ENCODE results near the gene SLC6A4. TPM values are rescaled to one million over a fixed set of nuclear protein-coding genes. Genes with fewer than 3 reads are reported as not detected.

The SLC6A4 gene
- 0.03 TPM in 1 of 2 replicates, not detected in the other for total RNA-seq
- 0.03 TPM for polyA plus RNA-seq (2012)

- DNase-seq (ENCODE audit: low read depth) = no peak
Observed at GRCh38 chr17:30235386-30236296, at the start of gene SLC6A4. Gene SLC6A4, minus strand, starts transcription at chr17:30235697. Its CDS starts 13,739 bp downstream, at chr17:30221958.

GRCh38 chr17:30279156-30279555 lies 43.7 kb upstream of the SLC6A4 start:
- DNase-seq (ENCODE audit: low read depth) = no peak

- DNase-seq (ENCODE audit: low read depth) = peak; percentile 43
Observed at GRCh38 chr17:30278032-30278431, 42.5 kb upstream of the SLC6A4 start.

DNA sequence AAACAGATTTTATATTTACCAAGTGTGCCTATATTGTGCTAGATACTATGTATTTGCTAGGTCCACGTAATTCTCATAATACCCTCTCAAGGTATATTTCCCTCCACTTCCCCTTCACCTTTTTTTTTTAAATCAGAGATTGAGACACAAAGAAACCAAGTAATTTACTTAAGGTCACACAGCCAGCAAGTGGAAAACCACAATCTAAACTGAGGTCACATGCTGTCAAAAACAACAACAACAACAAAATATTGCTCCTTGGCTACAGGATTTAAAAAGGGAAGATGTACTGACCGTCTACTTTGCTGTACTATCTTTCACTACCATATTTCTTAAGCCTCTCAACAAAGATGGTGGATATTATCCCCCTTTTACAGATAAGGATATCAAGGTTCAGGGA lies 40.4 kb upstream of the SLC6A4 start:
- no peak for DNase-seq (ENCODE audit: low read depth)

GRCh38 chr17:30274887-30275286 lies 39.4 kb upstream of the SLC6A4 start:
- DNase-seq (ENCODE audit: low read depth) = no peak

DNA sequence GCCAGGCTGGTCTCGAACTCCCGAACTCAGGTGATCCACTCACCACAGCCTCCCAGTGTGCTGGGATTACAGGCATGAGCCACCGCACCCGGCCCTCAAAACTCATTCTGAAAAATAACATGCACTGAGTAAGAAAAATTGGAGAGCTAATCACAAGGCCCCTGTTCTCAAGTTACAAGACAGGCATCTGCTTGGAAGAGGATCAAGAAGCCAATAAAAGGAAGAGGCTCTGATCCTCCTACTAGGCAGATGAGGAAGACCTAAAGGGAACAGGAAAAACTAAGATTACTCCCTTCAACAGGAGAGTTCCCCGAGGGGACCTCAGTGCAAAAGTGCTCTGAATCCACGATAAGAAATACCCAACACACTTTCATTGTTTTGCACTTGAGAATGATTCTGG lies 37.9 kb upstream of the SLC6A4 start:
- peak; percentile 54 for DNase-seq (ENCODE audit: low read depth)

- DNase-seq (ENCODE audit: low read depth) = no peak
Observed at GRCh38 chr17:30271102-30271501, 35.6 kb upstream of the SLC6A4 start.

- DNase-seq (ENCODE audit: low read depth) = no peak
Observed at GRCh38 chr17:30267625-30268024, 32.1 kb upstream of the SLC6A4 start.

DNA sequence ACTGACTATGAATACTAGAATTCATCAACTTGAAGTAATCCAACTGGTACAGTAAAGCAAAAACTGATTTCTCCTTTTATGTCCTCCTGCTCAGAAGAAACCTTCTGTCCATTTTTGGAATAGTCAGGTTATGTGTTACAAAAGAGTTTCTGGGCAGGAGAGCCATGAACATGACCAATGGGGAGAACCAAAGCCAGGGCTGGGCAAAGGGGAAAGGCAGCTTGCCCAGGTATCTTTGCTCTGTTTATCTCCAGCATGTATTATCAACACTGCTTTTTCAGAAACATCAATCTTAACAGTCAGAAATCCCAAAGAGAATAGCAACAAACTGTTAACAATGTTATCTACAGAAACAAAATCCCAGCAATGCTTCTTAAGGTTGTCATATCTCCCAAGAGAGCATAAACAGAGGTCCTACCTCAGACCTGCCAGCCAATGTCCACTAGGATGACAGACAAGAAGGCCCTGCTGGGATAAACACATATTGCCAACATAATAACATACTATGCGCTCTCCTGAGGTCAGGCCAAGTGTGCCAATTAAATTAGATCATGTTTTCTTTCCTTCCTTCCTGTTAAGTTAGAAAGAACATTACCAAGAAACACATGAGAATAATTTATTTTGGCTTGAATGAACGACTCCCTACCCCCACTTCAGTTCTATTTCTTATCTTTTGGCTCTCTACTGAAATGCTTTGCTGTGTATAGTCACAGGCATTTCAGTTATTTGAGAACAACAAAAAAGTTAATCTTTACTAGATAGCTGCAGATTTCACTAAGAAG lies 28.2 kb upstream of the SLC6A4 start:
- no peak for DNase-seq (ENCODE audit: low read depth)

DNA sequence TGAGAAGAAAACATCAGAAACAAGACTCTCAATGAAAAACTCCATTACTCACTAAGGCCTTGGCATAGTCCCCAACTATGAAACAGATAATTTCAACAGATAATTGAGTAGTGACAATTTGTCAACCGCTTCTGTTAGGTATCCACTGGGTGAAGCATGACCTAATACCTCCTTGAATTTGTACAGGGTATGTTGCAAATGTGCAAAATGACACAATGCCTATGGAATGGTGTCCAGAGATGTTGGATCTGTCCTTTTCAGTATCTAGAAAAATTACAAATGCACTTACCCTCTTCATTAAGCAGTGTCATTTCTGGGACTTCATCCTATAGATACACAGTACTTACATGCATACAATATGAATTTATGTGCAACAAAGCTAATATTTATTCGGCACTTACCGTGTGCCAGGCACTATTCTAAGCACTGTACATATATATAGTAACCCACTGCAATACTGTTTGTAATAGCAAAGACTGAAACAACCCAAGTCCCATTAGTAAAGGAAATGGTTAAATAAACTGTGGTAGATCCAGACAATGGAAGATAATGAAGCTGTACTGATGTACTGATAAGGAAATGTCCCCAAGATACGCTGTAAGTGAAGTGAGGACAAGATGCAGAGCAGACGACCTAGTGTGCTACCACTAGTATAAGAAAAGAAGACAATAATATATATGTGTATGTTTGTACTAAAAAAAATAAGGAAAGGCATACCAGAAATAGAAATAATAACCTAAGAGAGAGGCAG lies 21.4 kb upstream of the SLC6A4 start:
- DNase-seq (ENCODE audit: low read depth) = no peak

DNA sequence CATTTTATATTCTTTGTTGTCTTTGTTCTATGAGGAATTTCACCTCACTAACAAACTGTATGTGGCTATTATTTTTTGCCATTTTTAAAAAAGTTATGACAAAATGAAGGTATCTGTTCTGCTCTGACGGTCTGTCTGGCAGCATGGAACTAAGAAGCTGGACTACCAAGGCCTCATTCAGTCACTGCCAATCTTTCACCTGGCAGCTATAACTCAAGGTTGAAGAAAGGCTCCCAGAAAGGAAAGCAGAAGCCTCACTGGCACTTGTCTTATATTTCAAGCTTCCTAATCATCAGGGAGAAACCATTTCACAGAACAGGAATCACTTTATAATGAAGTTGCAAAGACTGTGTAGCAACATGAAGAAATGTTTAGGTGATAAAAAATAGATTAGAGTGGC lies 18.7 kb upstream of the SLC6A4 start:
- DNase-seq (ENCODE audit: low read depth) = no peak

DNA sequence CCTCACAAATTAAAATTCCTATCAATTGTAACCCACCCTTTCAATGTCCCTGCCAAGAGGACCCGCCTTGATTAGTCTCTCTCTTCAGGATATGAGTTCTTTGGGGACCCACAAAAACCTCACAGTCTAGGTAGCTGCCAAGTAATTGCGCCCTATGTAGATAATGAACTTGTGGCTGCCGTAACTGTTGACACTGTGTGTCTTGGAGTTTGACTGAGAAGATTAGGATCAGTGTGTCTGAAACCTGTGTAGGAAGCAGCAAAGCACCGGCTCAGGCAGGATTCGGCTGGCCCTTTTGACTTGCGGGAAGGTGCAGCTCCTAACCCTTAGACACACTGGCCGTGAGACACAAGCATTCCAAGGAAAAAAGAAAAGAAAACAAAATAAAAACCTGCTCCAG lies 17.8 kb upstream of the SLC6A4 start:
- no peak for DNase-seq (ENCODE audit: low read depth)

DNA sequence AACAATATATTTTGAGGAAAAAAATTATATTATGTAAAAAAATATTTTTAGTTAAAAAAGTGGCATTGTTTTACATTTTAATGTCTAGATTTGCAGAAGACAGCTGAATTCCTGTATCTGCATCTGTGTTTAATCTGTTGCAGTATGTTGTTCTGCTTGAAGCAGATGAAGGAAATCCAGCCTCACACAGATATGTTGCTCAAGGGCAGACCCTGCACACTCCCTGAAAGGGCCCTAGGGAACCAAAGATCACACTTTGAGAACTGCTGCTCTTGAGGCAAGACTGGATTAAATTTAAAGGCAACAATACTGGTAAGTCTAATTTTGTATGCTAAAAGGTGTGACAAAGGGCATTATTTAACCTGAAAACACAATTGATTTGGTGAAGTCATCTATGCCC lies 16.4 kb upstream of the SLC6A4 start:
- no peak for DNase-seq (ENCODE audit: low read depth)

- no peak for DNase-seq (ENCODE audit: low read depth)
Observed at GRCh38 chr17:30249460-30249859, 14.0 kb upstream of the SLC6A4 start.

- DNase-seq (ENCODE audit: low read depth) = no peak
Observed at GRCh38 chr17:30248786-30249185, 13.3 kb upstream of the SLC6A4 start.

DNA sequence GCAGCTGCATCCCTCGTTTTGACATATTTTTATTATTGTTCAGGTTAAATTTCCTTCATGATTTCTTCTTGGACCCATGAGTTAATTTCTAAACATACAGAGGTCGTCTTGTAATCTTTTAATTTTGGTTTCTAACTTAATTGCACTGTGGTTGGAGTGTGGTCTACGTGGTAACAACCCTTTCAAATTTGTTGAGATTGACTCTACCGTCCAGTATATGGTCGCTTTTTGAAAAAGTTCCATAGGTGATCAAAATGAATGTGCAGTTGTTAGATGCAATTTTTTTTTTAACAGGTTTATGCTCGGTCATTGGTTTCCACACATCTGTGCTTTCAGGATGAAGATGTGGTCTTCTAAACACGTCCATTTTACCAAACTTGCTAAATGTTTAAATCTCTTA lies 11.0 kb upstream of the SLC6A4 start:
- no peak for DNase-seq (ENCODE audit: low read depth)

DNA sequence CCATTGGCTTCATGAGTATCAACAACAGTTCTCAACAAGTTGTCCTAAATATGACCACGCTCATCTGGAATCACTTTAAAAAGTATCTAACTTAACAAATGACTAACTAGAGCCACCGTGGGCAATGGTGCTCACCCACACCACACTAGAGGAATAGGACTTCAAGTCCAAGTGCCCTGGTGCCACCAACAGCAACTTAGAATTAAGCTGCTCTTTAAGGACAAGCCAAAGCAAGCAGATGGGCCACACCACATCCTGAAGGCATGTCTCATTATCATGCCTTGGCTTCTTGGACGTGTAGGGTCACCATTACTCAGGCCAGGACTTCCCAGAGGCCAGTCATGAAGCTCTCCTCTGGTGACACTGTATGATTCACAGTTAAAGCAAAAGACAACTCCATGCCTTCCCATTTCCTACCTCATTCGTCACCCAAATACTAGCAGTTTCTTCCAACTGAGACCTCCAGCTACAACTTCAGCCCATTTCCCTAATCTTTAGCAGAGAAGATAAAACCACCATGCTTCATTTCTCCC lies 9.4 kb upstream of the SLC6A4 start:
- DNase-seq (ENCODE audit: low read depth) = peak; percentile 42

DNA sequence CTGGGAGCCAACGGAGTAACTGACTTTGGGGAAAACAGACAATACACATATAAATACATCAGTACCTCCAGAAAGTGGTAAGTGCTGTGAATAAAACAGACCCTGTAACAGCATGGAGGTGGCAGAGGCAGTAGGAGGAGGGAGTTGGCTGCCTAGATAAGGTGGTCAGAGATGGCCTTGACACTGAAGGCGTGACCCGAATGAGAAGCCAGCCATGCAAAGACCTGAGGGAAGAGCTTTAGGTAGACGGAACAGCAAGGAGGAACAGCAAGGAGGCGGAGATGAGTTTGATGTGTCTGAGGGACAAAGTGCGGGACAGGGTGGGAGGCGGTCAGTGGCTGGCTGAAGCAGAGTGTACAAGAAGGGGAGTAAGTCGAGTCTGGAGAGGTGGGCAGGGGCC lies 8.1 kb upstream of the SLC6A4 start:
- no peak for DNase-seq (ENCODE audit: low read depth)

GRCh38 chr17:30243002-30243401 lies 7.5 kb upstream of the SLC6A4 start:
- no peak for DNase-seq (ENCODE audit: low read depth)

DNA sequence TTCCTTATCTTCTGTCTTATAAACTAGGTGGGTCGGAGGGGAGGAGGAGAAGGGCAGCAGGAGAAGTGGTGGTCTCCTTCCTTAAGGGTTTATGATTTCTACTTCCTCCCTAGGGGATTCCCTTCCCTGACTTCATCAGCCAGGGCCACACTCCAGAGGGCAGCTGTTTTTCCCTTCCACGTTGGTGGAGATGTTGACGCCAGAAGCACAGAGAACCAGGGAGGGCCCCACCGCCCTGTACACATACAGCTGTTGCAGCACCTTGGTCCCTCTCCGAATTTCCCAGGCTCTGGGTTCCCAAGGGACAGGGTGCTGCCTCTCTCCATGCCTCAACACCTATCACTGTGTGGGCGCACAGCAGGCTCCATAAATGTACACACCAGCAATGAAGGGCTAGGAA lies 5.6 kb upstream of the SLC6A4 start:
- DNase-seq (ENCODE audit: low read depth) = no peak

- DNase-seq (ENCODE audit: low read depth) = no peak
Observed at GRCh38 chr17:30240177-30240576, 4.7 kb upstream of the SLC6A4 start.
